HG03432 (cell line): ENCODE measurements around the gene CYP2W1.

ENCODE experiments used
- ATAC-seq: cut with Tn5 transposase; IDR thresholded peaks from one replicate; pipeline ENCODE4 v1.9.1; 2021; ENCODE audit warnings: mild to moderate bottlenecking, moderate library complexity; ENCODE audit not compliant: unreplicated experiment

The CYP2W1 gene

DNA sequence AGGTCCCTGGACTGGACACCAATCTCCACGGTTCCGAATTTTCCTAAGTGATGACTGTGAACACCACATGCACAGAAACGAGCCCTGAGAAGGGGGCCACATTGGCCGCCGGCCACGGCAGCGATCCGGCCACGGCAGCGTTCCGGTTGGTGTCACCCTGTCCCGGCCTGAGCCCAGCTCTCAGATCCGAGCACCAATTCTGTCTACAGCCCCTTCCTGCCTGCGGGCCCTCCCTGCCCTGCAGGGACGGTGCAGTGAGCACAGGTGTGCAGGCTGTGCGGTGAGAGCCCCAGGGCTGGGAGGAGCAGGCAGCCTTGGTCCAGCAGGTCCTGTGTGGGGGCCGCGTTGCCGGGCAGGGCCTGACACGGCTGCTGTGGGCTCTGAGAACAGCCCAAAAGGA lies 31.7 kb downstream of the CYP2W1 start:
- ATAC-seq: no peak

DNA sequence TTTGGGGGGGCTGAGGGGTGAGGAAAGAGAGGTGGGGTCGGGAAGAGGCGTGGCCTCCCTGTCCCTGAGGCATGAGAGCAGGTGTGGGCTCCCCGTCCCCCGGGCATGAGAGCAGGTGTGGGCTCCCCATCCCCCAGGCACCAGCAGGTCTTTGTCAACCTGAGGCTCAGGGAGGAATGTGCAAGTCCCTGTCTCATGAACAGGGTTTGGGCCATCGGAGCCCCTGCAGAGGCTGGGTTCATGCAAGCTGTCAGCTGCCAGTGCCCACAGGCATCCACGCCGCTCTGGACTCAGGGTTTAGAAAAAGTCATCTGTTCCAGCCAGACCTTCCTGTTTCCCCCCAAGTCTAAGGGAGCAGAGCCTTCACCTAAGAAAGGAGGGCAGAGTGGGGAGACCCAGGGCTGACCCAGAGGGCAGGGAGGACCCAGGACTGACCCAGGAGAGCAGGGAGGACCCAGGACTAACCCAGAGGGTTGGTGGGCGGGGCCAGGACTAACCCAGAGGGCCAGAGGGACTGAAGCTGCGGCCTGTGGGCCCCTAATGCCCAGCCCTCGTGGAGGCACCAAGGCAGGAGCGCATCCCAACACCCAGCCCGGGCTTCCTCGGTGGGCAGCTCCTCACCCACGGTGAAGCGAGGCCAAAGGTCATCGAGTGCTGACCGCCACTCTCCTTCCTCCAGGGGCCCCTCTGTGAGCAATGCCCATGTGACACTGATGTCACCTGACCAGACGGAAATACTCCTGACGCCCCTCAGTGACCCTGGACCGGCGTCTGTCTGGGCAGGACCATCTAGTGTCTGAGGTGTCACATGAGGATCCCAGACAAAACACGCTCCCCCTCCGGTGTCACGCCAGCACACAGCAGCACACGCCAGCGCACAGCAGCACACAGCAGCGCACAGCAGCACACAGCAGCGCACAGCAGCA lies 32.5 kb downstream of the CYP2W1 start:
- no peak for ATAC-seq

DNA sequence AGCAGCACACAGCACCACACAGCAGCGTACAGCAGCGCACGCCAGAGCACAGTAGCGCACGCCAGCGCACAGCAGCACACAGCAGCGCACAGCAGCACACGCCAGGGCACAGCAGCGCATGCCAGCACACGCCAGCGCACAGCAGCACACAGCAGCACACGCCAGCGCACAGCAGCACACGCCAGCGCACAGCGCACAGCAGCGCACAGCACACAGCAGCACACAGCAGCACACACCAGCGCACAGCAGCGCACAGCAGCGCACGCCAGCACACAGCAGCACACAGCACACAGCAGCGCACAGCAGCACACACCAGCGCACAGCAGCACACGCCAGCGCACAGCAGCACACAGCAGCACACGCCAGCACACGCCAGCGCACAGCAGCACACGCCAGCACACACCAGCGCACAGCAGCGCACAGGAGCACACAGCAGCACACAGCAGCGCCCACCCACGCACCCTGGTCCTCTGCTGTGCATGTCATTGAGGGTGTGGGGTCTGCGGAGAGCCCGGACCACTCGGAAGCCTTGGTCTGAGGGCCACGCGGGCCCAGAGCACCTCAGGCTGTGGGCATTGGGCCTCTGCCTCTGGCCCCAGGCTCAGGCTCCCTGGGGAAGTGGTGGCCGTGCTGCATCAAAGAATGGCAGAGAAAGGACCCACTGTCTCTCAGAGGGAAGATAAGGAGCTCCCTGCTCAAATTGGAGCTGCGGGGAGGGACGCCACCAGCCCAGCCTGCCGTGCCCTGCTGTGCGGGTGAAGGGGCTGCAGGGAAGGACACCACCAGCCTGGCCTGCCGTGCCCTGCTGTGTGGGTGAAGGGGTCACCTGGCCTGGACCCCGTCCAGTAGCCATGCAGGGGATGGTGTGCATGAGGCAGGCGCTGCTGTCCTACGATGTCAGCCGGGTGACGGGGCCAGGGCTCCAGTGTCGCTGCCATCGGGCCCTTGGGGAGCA lies 33.9 kb downstream of the CYP2W1 start:
- no peak for ATAC-seq

DNA sequence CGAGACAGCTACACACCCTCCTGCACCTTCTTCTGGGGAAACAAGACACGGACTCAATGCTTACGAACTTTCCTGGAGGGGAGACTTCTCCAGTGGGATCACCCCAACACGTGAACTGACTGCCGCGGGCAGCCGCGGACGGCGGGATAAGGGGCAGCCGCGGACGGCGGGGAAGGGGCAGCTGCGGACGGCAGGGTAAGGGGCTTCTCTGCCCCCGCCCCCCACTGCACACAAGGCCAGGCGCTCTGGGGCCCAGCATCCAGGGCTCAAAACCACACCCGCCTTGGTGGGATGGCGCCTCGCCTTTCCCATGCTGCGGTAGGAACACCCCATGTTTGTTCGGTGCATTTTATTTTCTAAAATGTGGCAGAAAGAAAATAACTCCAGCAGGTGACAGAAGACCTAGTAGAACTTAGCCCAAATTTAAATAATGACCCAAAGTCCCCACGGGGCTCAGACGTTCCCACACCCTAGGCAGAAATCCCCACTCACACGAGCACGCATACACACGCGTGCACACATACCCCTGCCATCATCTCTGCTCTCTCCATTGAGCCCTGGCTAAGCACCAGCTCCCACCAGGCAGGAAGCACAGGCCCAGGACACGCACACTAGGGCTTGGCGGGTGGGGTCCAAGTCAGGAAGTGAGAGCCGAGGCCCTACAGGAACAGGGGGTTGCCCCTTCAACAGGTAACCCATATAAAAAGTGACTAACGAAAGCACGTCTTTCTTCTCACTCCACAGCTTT lies 34.8 kb downstream of the CYP2W1 start:
- ATAC-seq: no peak

DNA sequence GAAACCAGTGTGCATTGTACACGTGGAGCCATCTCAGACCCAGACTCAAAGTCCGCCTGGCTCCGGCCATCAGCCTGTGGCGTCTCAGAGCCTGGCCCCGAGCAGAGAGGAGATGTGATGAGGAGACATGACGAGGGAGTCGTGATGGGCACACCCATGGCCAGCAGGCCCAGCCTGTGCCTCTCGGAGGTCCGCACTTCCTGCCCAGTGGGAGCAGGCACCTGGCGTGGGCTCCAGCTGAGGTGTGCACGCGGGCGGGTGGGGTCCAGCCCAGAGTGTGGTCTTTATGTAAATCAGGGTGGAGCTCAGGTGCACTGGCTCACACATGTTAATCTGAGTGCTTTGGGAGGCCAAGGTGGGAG lies 35.3 kb downstream of the CYP2W1 start:
- no peak for ATAC-seq

DNA sequence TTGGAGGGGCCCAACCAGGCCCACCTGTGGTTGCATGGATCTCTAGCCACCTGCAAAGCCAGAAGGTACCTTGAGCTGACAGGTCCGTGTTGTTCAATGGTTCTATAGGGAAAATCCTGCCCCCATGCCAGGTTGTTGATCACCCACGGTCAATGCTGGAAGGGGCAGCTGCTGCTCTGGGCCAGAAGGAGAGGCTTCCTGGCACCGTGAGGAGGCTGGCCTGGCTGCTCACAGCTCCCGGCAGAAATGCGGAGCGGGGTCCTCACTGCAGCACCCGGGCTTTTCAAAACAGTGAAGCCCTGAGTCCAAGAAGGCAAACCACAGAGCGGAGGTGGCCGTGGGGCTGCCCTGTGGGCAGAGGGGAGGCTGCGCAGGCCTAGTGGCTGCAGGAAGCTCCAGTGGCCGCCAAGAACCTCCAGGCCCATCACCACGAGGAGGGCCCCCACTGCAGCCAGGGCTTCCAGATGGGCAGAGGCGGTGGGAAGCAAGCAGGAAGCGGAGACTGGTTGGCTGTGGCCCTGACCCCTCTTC lies 36.3 kb downstream of the CYP2W1 start:
- ATAC-seq: no peak

DNA sequence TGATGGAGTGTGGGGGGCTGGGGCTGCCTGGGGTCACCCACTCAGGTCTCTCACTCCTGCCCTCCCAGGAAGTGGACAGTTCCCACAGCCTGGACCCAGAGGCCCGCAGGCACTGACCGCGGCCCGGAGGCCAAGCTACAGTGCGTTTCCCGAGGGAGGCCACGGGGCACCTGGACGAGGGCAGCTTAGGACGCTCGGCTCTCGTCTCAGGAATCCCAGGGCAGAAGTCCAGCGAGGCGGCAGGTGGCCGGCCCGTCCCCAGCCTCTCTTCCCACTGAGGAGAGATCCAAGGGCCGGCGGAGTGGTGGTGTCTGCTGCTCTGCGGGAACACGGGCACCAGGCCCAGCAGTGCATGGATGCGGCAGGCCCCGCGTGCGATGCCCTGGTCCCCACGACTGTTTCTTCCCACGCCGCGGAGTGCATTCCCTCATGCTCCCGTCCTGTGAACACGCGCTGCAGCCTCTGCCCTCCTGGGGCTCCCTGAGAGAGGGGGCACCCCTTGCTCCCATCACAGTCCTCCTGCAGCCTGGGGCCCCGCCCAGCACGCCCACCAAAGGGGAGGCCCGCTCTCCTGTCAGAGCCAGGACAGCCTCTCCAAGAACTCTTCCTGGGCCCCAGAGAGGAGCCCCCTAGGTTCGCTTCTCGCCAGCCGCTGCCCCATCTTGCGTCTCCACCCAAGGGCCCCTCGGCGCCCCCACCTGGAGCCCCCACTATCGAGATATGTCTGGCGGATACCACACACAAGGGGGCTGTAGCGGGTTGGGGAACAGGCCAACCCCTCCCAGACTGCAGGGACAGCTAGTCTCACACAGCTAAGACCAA lies 37.0 kb downstream of the CYP2W1 start:
- ATAC-seq: no peak

DNA sequence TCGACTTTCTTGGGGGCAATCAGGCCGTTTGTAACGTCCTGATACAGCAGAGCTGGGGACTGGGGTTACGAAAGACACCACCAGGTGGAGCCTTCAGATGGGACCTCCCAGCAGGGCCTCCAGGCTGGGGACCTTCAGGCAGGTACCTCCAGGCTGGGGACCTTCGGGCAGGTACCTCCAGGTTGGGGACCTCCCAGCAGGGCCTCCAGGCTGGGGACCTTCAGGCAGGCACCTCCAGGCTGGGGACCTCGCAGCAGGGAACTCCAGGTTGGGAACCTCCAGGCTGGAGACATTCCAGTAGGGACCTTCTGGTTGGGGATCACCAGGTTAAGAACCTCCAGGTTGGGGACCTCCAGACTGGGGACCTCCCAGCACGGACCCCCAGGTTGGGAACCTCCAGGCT lies 37.9 kb downstream of the CYP2W1 start:
- ATAC-seq: no peak

DNA sequence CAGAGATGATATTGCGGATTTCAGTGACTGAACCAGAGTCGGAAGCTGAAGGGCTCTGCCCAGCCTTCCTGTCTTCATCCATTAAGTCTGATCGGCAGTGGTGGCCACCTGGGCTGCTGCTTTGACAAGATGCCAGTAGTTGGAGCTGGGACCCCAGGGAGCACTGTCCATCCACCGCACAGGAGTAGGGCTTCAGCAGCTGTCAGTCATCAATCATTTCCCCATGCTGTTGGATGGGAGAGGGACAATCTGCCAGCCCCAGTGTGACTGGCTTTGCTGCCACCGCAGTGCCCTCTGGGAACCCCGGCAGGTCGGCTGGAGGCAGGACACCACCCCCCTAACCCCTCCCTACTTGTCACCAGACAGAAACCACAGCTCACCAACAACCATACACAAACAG lies 38.4 kb downstream of the CYP2W1 start:
- ATAC-seq: no peak

DNA sequence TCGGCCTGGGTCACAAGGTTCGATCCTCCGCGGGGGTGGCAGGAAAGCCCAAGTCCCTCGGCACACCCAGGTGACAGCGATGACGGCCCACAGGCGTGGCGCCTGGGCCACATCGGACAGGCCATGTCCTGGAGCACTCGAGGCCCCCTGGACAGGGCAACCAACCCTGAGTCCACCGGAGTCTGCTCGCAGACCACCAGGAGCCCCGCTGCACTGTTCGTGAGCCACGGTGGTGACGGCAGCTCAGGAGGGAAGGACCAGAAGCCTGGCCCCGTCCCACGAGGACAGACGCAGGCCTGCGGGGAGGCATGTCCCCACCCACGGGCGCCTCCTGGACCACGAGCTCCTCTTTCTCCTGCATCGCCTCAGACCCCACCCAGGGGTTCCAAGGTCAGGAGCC lies 39.0 kb downstream of the CYP2W1 start:
- no peak for ATAC-seq

DNA sequence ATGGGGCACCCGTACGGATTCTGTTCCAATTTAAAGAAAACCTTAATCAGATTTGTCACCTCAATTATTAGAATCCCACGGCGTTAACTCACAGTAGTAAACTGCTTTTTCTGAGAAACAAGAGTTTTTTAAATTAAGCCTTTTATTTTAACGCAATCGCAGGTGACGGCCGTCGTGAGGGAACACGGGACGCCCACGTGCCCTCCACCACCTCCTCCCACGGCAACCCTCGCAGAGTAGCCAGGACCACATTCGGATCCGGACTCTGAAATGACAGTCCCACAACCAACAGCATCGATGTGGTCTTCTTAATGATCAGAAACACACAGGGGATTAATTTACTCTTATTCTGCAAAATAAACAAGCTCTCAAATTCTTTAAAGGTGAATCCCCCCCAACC lies 39.4 kb downstream of the CYP2W1 start:
- ATAC-seq: no peak

DNA sequence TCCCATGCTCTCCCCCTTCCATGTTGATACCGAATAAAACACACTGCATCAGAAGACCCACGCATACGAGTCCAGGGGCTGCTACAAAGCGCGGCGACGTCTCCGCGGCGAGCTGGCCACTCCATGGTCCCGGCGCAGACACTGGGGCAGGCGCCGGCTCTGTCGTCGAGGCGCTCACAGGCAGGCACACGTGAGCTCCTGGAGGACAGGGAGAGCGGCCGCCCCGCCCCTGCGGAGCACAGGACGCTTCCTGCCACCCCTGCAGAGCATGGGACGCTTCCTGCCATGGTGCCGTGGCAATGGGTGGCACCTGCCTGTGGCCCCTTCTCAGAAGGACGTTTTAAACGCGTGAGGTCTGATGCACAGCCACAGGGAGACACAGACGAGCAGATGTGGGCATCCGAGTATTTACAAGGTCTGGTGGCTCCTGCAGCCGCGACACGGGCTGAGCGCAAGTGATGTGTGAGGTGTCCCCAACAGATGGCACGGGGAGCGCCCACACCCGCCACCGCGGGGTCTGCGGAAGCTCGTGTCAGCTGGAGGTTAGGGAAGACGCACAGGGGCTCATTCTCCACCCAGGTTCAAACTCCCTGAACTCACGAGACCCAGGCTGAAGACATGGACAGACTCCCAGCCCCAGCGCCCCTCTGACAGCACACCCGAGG lies 40.0 kb downstream of the CYP2W1 start:
- ATAC-seq: no peak

DNA sequence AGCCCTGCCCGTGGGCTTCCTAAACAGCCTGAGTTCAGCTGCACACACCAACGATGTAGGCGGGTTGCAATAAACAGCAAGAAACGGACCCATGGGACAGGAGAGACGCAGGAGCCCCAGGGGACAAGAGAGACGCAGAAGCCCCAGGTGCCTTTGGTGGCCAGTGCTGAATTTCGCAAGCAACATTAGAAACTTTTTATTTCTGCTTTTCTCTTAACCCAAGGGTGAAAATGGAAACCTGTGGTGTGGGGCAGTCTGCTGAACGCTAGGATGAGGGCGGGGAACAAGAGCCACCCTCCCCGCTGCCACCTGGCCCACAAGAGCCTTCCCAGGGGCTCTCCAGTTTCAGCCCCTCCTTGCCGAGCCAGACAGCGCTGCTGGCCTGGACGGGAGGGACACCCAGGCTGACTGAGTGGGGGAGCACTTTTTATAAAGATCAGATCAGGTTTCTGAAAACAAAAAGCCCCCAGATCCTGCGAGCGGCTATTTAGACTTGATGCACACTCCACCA lies 41.4 kb downstream of the CYP2W1 start:
- ATAC-seq: peak; percentile 58

DNA sequence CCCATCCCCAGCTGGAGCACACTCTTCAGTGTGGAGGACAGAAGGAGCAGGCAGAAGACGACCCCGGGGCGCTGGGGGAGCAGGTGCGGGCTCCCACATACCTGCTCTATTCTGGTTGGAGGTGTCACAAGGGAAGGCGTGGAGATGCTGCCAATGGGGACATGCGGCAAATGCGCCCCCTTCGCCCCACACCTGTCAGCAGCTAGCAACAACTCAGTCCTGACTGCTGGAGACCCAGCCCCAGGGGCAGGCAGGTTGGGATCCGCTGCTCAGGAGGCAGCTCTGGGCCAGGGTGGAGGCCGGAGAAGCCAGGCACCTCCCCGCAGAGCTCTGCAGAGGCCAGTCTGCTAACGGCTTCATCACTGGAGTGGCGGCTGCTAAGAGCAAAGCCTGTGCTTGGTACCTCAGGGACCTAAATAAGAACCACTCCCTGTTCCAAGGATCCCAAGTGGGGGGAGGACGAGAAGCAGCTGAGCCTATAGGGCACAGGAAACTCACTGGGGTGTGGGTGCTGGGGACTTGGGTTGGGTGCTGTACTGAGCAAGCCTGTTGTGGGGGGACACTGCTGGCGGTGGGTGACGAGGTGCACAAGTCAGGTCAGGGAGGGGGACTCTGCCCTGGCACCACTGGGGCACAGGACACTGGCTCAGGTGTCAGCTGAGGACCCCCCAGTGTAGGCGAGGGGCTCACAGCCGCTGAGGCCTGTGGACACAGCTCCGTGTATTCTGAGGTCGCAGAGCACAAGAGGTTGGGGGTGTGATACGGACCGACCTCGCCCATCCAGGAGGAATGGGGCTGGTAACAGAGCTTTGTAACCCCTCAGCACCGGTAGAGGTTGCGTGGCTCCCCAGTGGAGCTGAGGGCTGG lies 42.1 kb downstream of the CYP2W1 start:
- ATAC-seq: no peak

DNA sequence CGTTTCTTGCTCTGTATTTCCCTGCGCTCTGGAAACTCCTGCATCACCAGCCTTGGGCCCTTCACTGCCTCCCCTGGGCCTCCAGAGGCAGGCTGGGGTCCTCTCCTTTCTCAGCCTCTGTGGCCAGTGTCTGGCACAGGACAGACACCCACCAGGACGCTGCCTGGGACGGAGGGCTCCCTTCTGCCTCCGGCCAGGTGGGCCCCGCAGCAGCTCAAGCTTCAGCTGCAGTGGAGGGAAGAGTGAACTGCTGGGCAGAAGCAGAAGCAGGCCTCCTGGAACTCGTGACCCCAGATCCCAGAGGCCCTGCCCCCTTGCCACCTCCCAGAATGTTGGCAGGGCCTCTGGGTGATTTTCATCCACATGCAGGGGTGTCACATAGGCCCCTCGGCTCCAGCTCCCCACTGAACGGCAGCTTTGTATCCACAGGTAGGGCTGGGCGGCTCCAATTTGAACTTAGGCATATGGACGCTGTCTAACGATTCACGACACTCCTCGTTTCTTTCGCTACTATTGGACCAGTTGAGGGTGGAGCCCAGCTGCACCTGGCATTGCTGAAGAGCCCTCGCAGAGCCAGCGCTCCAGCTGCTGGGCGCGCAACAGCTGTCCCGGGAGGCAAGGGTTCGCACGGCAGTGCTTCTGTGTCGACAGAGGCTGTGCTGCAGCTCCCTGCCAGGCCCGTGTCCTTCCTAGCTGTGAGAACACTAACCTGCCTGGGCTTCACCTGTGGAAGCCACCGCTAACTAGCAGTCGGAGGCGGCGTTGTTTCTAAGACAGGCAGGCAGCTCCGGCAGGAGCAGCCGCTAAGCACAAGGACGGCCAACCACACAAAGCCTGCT lies 43.0 kb downstream of the CYP2W1 start:
- ATAC-seq: no peak

DNA sequence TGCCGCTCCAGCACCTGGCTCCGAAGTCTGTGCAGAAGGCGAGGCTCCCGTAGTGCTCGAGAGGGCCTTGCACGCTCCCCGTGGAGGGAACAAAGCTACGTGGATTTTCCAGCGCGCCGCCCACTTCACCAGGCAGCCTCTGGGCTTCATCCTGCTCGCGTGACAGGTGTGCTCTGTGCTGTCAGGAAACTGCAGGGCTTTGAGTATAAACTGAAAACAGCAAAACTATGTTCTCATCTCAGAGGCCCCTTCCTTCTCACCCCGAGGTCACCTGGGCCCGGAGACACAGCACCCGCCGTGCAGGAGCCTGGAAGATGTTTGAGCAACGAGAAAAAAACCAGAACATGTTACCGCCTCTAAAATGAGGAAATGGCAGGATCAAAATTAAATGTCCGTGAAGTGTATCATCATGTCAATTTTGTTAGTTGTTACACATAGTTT lies 43.8 kb downstream of the CYP2W1 start:
- ATAC-seq: no peak
